Stimulated activated CD8-positive, alpha-beta memory T cell treated with anti-CD3 and anti-CD28 coated beads, Interleukin-15, amount 100 ng/mL, for 1 hour (primary cell): ENCODE data around the gene LAMA5.

Experiments
- DNase-seq: peaks from one replicate; pipeline ENCODE4 v3.0.0-alpha.2; 2020; ENCODE audit warnings: low read depth

The LAMA5 gene

GRCh38 chr20:62367136-62367632, at the start of gene LAMA5:
Gene LAMA5 (minus strand): TSS chr20:62367312. CDS start chr20:62367245, 67 bp downstream.
- no peak for DNase-seq

- DNase-seq = no peak
Observed at GRCh38 chr20:62415354-62416111, 48.4 kb upstream of the LAMA5 start.

GRCh38 chr20:62413896-62414481, 46.9 kb upstream of the LAMA5 start:
- DNase-seq = no peak

GRCh38 chr20:62413025-62413570, 46.0 kb upstream of the LAMA5 start:
- no peak for DNase-seq

- no peak for DNase-seq
Observed at GRCh38 chr20:62412194-62413024, 45.3 kb upstream of the LAMA5 start.

- no peak for DNase-seq
Observed at GRCh38 chr20:62411479-62412193, 44.5 kb upstream of the LAMA5 start.

- DNase-seq = no peak
Observed at GRCh38 chr20:62410746-62411478, 43.8 kb upstream of the LAMA5 start.

GRCh38 chr20:62409931-62410745, 43.0 kb upstream of the LAMA5 start:
- DNase-seq = no peak

- DNase-seq = no peak
Observed at GRCh38 chr20:62409086-62409853, 42.2 kb upstream of the LAMA5 start.

GRCh38 chr20:62408640-62409039, 41.5 kb upstream of the LAMA5 start:
- DNase-seq = no peak

GRCh38 chr20:62408055-62408454, 40.9 kb upstream of the LAMA5 start:
- DNase-seq = no peak

- DNase-seq = peak; percentile 74
Observed at GRCh38 chr20:62407221-62407992, 40.3 kb upstream of the LAMA5 start, which contains the start of gene CABLES2. Gene CABLES2 (minus strand): TSS chr20:62407285. CDS start chr20:62407276, 9 bp downstream.

- DNase-seq = no peak
Observed at GRCh38 chr20:62406635-62407176, 39.6 kb upstream of the LAMA5 start.

- DNase-seq = no peak
Observed at GRCh38 chr20:62405981-62406513, 38.9 kb upstream of the LAMA5 start.

GRCh38 chr20:62405108-62405980, 38.2 kb upstream of the LAMA5 start:
- no peak for DNase-seq

- no peak for DNase-seq
Observed at GRCh38 chr20:62404761-62405107, 37.6 kb upstream of the LAMA5 start.

GRCh38 chr20:62404112-62404665, 37.1 kb upstream of the LAMA5 start:
- DNase-seq = no peak
